ENCODE results near the gene CAMSAP2. TPM values are rescaled to one million over a fixed set of nuclear protein-coding genes. Genes with fewer than 3 reads are reported as not detected.

CAMSAP2 gene
- polyA plus RNA-seq, 1 donor (not counting 4 experiments of a cell fraction or from before 2014, with no cell fraction given), result 47.8 TPM

GRCh38 chr1:200819726-200820125 is 81.0 kb downstream of the CAMSAP2 start:
- Histone ChIP-seq H3K4me3 (ENCODE audit: control insufficient read depth in 2 of 3, extremely low read depth in 1 of 3, insufficient read depth in 2 of 3, low read depth in 1 of 3, low read length in 3 of 3) (no peak overlapping the region), H3K9me3 (ENCODE audit: control insufficient read depth, low read depth, low read length) (no peaks in the 10 kb centered on the region), H4K20me1 (ENCODE audit: control insufficient read depth, extremely low read depth, insufficient read depth, low read length) (peaks cover 3% of the 10 kb centered on the region), H3K4me1 (ENCODE audit: control insufficient read depth, extremely low read depth, insufficient read depth, low read length) (no peaks in the 10 kb centered on the region), H3K9me1 (ENCODE audit: control insufficient read depth, extremely low read depth, insufficient read depth, low read length) (no peaks in the 10 kb centered on the region), H3K9ac (ENCODE audit: control insufficient read depth, extremely low read depth, insufficient read depth, low read length) (no peak overlapping the region), H3K36me3 (ENCODE audit: control insufficient read depth in 2 of 2, extremely low read depth in 1 of 2, insufficient read depth in 2 of 2, low read length in 2 of 2) (peaks cover 2 to 7% of the 10 kb centered on the region in 2 experiments), H3K79me2 (ENCODE audit: control insufficient read depth, insufficient read depth, low read length) (peaks cover 53% of the 10 kb centered on the region), H3K4me2 (ENCODE audit: control insufficient read depth, extremely low read depth, insufficient read depth, low read depth, low read length) (no peak overlapping the region), H3K27ac (ENCODE audit: control insufficient read depth, insufficient read depth, low read length) (no peak overlapping the region), H2AFZ (ENCODE audit: control insufficient read depth, low read length) (no peak overlapping the region), H3K27me3 (ENCODE audit: control insufficient read depth, extremely low read depth, insufficient read depth, low read length) (no peaks in the 10 kb centered on the region)
- FAIRE-seq (no peak), DNase-seq (ENCODE audit: low read depth, low spot score) (no peak)
- dilution Hi-C loops (cut with MboI; ENCODE audit: extremely low pct_ligation_motif_present, low sequenced_read_pairs), result no loop called here
- TF ChIP-seq EZH2 (IDR thresholded peaks at IDR 0.05; ENCODE audit: low read length) (no peak), CTCF (optimal IDR thresholded peaks at IDR 0.05 in 1 of 3, IDR thresholded peaks at IDR 0.05 in 1 of 3, conservative IDR thresholded peaks at IDR 0.05 in 1 of 3; ENCODE audit: extremely low read depth in 1 of 3, insufficient read depth in 2 of 3, low read length in 3 of 3) (no peak)

- Histone ChIP-seq H3K4me2 (ENCODE audit: control insufficient read depth, extremely low read depth, insufficient read depth, low read depth, low read length) (no peak overlapping the region), H3K4me3 (ENCODE audit: control insufficient read depth in 2 of 3, extremely low read depth in 1 of 3, insufficient read depth in 2 of 3, low read depth in 1 of 3, low read length in 3 of 3) (no peak overlapping the region), H3K27me3 (ENCODE audit: control insufficient read depth, extremely low read depth, insufficient read depth, low read length) (no peaks in the 10 kb centered on the region), H3K27ac (ENCODE audit: control insufficient read depth, insufficient read depth, low read length) (no peak overlapping the region), H4K20me1 (ENCODE audit: control insufficient read depth, extremely low read depth, insufficient read depth, low read length) (no peaks in the 10 kb centered on the region), H3K79me2 (ENCODE audit: control insufficient read depth, insufficient read depth, low read length) (peaks cover 46% of the 10 kb centered on the region), H3K36me3 (ENCODE audit: control insufficient read depth in 2 of 2, extremely low read depth in 1 of 2, insufficient read depth in 2 of 2, low read length in 2 of 2) (peaks cover 3 to 13% of the 10 kb centered on the region in 2 experiments), H3K9me1 (ENCODE audit: control insufficient read depth, extremely low read depth, insufficient read depth, low read length) (no peaks in the 10 kb centered on the region), H2AFZ (ENCODE audit: control insufficient read depth, low read length) (no peak overlapping the region), H3K9ac (ENCODE audit: control insufficient read depth, extremely low read depth, insufficient read depth, low read length) (no peak overlapping the region), H3K9me3 (ENCODE audit: control insufficient read depth, low read depth, low read length) (peaks cover 1% of the 10 kb centered on the region), H3K4me1 (ENCODE audit: control insufficient read depth, extremely low read depth, insufficient read depth, low read length) (no peaks in the 10 kb centered on the region)
- dilution Hi-C loops (cut with MboI; ENCODE audit: extremely low pct_ligation_motif_present, low sequenced_read_pairs), result no loop called here
- no peak for FAIRE-seq
- TF ChIP-seq EZH2 (IDR thresholded peaks at IDR 0.05; ENCODE audit: low read length) (no peak), CTCF (optimal IDR thresholded peaks at IDR 0.05 in 1 of 3, IDR thresholded peaks at IDR 0.05 in 1 of 3, conservative IDR thresholded peaks at IDR 0.05 in 1 of 3; ENCODE audit: extremely low read depth in 1 of 3, insufficient read depth in 2 of 3, low read length in 3 of 3) (no peak)
- no peak for DNase-seq (ENCODE audit: low read depth, low spot score)
Measured at GRCh38 chr1:200831091-200831490, 92.4 kb downstream of the CAMSAP2 start.

Data from keratinocyte (primary cell).